ENCODE measurements around the gene GLB1L.
"Not testable (repeated sequence)": the region's sequence is repeated elsewhere in the genome, so short reads cannot be mapped to it uniquely, and the experiment has no call there.

GLB1L gene

GRCh38 chr2:219279916-219280516 is 34.8 kb upstream of the GLB1L start:
- no peak for DNase-seq

DNA sequence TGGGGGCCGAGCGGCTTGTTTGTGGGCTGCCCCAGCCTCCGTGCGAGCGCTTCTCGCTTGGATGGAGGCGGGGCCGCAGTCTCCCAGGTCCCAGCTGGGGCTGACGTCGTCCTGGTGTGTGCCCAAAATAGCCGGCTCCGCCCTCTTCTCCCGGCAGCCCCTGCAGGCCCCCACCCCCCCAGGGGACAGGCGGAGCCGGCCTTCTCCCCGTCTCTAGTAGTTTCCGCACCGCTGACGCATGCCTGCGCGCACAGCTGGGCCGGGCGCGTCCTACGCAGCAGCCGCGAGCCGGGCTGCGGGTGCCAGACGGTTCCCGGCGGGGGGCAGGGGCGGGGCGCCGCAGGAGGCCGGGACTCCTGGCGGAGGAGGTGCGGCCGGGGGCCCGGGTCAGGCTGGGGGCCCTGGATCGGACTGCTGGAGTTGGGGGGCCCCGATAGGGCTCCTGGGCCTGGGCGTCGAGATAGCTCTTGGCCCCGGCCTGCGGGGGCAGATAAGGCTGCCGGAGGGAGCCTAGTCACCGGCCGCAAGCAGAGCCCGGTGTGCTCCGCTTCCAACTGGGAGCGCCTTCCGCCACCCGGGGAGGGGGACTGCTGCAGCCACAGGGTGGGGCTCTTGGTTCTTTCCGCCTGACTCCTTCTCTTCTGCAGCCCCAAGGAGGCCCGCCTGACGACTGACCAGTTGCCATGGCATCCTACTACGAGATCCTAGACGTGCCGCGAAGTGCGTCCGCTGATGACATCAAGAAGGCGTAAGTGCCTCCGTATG is 34.1 kb upstream of the GLB1L start, which contains the start of gene DNAJB2:
DNAJB2 (plus strand) TSS at position 216 of the 765 bp plus-strand sequence; CDS start at position 684, 468 bp downstream.
- DNase-seq, result peak; percentile 94

DNA sequence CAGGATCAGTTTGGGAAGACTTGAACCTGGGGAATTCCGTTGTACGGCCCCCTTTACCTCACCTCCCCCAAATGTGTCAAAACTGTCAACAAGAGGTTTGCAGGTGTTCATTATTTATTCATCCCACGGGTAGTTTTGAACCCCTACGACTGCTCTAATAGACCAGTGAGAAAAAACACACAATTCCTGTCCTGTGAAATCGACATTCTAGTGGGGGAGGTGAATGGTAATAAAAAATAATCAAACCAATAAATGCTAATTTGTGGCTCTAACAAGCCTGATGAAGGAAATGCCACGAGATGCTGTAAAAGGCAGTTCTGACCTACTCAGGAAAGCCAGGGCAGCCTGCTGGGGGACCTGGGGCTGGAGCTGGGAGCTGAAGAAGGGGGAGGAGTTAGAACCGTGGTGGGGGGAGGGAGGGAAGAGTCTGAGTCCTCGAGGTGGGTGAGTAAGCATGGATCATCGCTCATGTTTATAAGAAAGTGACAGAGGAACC is 33.5 kb upstream of the GLB1L start:
- DNase-seq, result no peak

GRCh38 chr2:219277703-219278654 is 32.7 kb upstream of the GLB1L start:
- peak; percentile 54 for DNase-seq

- no peak for DNase-seq
These were observed 29.2 kb upstream of the GLB1L start for GRCh38 chr2:219274361-219274921.

DNA sequence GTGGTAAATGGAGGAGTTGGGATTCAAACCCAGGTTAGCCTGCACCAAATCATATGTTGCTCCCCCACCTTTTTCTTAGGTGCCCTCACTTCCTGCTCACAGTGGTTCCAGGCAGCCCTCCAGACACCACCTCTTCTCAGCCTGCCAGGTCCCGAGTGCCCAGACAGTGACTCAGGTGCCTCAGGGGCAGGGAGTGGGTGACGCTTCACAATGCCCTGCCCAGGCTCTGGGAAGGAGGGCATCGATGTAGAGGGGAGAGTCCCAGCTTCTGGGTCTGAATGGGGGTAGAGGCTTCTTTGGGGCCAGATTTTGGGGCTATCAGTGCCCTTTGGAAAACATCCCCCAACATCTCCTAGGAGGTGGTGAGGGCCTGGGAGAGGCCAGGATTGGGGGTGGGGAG is 28.7 kb upstream of the GLB1L start:
- no peak for DNase-seq

GRCh38 chr2:219272995-219273394 is 27.8 kb upstream of the GLB1L start:
- DNase-seq, result no peak

DNA sequence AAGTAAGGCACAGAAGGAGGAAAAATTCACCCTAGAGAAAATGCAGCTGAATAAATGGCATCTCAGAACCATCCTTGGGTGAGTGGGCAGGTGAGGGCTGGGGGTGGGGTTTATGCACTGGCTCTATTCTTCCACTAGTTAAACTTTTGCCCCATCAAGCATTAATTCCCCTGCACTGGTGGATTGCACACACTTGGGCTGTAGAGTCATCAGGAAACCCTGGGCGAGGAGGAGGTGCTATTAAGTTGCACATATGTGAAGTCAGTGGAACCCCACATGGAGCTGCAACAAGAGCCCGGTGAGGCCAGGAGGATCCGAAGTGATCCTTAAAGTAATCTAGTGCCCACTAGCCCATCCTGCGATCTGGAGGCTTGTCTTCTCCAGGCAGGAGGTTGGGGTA is 27.1 kb upstream of the GLB1L start:
- no peak for DNase-seq

- DNase-seq, result no peak
These were observed 25.8 kb upstream of the GLB1L start for GRCh38 chr2:219271021-219271420.

- DNase-seq, result no peak
These were observed 24.8 kb upstream of the GLB1L start for GRCh38 chr2:219270055-219270372.

GRCh38 chr2:219269362-219270054 is 24.3 kb upstream of the GLB1L start:
- DNase-seq, result no peak

DNA sequence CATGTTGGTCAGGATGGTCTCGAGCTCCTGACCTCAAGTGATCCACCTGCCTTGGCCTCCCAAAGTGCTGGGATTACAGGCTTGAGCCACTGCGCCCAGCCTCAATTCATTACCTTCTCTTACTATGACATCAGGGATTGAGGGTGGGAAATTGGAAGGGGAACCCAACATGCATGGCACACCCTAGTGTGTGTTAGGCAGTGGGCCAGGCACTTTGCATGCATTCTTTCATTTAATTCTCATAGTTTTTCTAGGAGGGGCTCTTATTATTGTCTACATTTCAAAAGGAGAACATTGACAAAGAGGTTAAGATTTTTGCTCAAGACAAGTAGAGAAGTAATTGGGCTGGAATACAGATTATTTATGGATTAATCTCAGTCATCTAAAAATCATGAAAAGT is 23.1 kb upstream of the GLB1L start:
- no peak for DNase-seq

DNA sequence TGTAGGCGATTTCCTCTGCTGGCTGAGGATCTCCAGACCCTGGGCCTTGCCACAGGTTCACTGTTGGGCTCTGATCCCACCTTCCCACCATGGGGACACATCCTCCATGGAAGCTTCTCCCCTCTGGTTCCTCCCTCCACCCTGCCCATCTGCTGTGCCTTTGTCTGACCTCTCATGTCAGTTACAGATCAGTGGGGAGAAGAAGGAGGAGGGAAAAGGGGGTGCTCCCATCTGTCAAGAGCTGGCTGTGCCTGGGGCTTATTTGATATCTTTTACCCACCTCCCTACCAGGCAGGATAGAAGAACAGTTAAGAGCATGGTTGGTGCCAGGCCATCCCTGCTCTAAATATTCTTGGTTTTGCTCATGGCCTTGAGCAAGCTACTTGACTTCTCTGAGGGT is 21.6 kb upstream of the GLB1L start:
- no peak for DNase-seq

DNA sequence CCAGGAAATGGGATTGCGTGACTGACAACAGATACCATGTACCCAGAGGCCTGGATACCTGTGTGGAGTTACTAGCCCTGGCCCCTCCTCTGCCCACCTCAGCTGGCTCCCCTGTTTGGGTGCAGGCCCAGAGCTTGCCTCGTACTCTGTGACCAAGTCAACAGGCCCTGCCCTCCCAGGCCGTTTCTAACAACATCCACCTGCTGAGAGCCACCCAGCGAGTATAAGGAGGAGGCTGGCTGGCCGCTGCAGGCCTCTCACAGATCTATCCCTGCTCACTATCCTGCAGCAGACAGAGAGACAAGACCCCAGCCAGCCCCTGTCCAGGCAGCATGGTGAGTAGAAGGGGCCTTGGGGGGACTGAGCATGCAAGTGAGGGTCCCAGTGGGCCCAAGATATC is 21.0 kb upstream of the GLB1L start:
- DNase-seq, result no peak

DNA sequence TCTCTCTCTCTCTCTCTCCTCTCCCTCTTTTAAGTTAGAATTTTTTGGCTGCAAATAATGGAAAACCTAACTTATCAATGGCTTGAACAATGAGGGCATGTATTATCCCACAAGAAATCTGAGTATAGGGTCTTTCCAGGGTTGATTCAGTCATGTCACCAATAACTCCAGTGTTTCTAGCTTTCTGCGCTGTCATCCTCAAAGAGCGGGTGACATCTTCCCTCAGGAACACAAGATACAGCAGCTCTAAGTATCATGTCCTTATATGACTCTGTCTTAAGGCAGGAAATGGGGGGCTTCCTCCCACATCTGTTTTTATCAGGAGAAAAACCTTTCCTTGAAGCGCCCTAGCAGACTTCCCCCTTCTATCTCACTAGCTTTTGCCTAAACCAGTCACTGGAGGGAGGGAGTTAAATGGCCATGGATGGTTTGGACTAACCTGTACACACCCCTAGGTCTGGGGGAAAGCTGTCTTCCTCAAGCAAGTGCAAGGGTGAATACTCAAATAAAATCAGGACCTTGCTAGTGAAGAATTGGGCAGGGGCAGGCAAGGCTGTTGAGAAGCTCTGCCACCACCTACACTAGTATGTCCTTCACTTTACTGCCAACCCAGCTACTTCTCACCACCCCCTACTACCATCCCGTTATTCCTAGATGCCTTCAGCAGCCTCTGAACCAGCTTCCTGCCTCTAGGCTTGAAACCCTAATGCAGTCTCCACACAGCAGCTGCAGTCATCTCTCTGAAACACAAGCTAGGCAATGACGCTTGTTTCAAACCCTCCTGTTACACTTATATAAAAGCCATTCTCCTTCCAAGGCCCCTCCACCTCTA is 16.0 kb upstream of the GLB1L start:
- DNase-seq, result no peak

GRCh38 chr2:219258942-219259341 is 13.7 kb upstream of the GLB1L start:
- not testable (repeated sequence) for DNase-seq

GRCh38 chr2:219254590-219255201 is 9.5 kb upstream of the GLB1L start:
- peak; percentile 35 for DNase-seq

- DNase-seq, result peak; percentile 80
These were observed 8.7 kb upstream of the GLB1L start, which contains the start of gene TUBA4A for GRCh38 chr2:219253753-219254589. Gene TUBA4A (minus strand): TSS chr2:219253918. CDS start chr2:219253858, 60 bp downstream.

DNA sequence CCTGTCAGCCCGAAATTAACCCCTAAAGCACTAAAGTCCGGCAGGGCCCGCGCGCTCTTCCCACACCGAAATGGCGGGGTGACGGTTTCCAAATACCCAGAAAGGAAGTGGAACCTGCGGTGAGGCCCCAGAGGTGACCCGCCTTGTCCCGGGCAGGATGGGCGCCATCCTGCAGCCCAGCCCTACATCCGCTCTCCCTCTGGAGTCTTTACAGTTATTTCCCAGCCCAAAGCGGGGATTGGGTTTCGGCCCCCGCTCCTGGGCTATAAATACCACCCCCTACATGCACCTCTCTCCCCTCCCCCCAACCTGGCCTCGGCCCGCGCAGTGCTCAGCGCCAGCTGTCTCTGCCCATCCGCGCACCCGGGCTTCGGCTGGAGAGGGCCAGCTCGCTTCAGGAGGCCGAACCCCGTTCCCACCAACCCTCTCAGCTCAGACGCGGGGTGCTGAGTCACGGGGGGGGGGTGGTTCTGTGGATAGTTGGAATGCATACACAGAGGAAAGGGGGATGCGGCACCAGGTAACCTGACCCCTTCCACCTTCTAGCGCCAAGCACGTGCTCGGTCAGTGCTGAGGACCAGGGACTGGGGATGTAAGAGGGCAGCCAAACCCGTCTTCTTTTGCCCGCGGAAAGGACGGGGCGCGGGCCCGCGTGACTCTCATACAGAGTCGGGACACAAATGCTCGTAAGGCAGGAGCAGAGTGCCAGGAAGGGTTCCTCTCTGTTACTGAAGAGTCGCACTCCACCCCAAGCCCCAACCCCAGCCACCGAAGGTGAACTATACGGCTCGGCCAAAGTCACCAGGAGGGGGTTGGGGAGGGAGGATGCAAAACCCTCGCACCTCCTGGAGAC is 7.9 kb upstream of the GLB1L start, which contains the start of gene TUBA4B:
TUBA4B (plus strand) TSS at position 344 of the 853 bp plus-strand sequence; CDS start at position 509, 165 bp downstream.
- DNase-seq, result peak; percentile 37

All from NCI-H146 (cell line).